Measurements from ENCODE around the gene NFATC2. TPM values are rescaled to one million over a fixed set of nuclear protein-coding genes. Genes with fewer than 3 reads are reported as not detected.

Gene NFATC2
- total RNA-seq, 1 donor from 2014 or later, result 3.9 TPM

DNA sequence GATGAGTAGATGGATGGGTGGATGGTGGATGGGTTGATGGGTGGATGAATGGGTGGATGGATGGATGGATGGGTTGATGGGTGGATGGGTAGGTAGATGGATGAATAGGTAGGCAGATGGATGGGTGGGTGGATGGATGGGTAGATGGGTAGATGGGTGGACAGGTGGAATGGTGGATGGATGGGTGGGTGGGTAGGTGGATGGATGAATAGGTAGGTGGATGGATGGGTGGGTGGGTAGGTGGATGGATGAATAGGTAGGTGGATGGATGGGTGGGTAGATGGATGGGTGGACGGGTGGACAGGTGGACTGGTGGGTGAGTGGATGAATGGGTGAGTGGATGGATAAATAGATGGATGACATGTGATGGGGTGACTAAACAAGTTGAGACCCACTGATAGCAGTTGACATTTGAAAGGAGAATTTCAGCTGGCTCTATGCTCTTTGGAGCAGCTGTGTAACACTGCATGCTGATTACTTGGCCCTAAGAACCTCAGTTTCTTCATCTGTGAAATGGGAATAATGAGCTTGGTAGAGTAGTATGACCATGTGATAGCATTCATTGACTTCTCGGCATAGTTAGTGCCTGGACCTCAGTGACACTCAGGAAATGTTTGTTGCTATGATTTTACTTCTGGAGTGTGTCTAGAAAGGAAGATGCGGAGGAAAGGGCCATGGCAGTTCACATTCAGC, 184.3 kb downstream of the NFATC2 start:
- Mint-ChIP-seq H3K4me1 (ENCODE audit: low read depth, unreplicated experiment) (peaks cover 33% of the 10 kb centered on the region), H3K4me3 (ENCODE audit: unreplicated experiment) (no peak overlapping the region), H3K27me3 (ENCODE audit: low read depth, unreplicated experiment) (no peaks in the 10 kb centered on the region), H3K36me3 (ENCODE audit: low read depth, unreplicated experiment) (peaks cover 2% of the 10 kb centered on the region), H3K27ac (ENCODE audit: unreplicated experiment) (no peak overlapping the region), H3K9me3 (ENCODE audit: unreplicated experiment) (peaks cover 9% of the 10 kb centered on the region)
- Histone ChIP-seq H3K79me2 (ENCODE audit: insufficient read depth, low read length) (no peaks in the 10 kb centered on the region), H4K20me1 (ENCODE audit: insufficient read depth, low read length) (no peaks in the 10 kb centered on the region), H3K9me3 (ENCODE audit: insufficient read depth, low read depth, low read length) (peaks cover 4% of the 10 kb centered on the region), H3K9ac (ENCODE audit: low read length) (peak overlapping the region; percentile 95), H3K4me2 (ENCODE audit: low read length) (no peak overlapping the region), H3K36me3 (ENCODE audit: insufficient read depth, low read length) (no peaks in the 10 kb centered on the region), H2AFZ (ENCODE audit: low read depth, low read length) (no peak overlapping the region), H3K27ac (ENCODE audit: low read depth, low read length) (peak overlapping the region; percentile 100), H3K27me3 (ENCODE audit: insufficient read depth, low read length) (no peaks in the 10 kb centered on the region), H3K4me1 (ENCODE audit: insufficient read depth, low read length) (peaks cover 40% of the 10 kb centered on the region), H3K4me3 (ENCODE audit: insufficient read depth, low read depth, low read length) (no peak overlapping the region)
- FAIRE-seq, result no peak
- TF ChIP-seq, protein P1, sequence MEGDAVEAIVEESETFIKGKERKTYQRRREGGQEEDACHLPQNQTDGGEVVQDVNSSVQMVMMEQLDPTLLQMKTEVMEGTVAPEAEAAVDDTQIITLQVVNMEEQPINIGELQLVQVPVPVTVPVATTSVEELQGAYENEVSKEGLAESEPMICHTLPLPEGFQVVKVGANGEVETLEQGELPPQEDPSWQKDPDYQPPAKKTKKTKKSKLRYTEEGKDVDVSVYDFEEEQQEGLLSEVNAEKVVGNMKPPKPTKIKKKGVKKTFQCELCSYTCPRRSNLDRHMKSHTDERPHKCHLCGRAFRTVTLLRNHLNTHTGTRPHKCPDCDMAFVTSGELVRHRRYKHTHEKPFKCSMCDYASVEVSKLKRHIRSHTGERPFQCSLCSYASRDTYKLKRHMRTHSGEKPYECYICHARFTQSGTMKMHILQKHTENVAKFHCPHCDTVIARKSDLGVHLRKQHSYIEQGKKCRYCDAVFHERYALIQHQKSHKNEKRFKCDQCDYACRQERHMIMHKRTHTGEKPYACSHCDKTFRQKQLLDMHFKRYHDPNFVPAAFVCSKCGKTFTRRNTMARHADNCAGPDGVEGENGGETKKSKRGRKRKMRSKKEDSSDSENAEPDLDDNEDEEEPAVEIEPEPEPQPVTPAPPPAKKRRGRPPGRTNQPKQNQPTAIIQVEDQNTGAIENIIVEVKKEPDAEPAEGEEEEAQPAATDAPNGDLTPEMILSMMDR (IDR thresholded peaks at IDR 0.05; ENCODE audit: insufficient read depth, low read depth, low read length), result no peak
- no peak for TF ChIP-seq EZH2 (IDR thresholded peaks at IDR 0.05; ENCODE audit: insufficient read depth, low read length)
- DNase-seq (ENCODE audit: low read depth), result no peak

DNA sequence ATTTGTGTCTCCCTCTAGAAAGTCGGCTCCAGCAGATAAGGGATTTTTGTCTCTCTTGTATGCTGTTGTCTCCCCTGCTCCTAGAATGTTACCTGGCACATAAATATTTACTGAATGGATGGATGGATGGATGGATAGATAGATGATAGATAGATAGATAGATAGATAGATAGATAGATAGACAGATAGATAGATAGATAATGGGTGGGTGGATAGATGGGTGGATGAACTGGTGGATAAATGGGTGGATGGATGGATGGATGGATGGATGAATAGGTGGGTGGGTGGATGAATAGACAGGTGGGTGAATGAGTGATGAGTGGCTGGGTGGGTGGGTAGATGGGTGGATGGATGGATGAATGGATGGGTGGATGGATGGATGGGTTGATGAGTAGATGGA, 185.0 kb downstream of the NFATC2 start:
- peaks cover 33% of the 10 kb centered on the region for H3K4me1 Mint-ChIP-seq (ENCODE audit: low read depth, unreplicated experiment)
- H3K27ac Mint-ChIP-seq (ENCODE audit: unreplicated experiment), result peak overlapping the region; percentile 59
- H3K27me3 Mint-ChIP-seq (ENCODE audit: low read depth, unreplicated experiment), result no peaks in the 10 kb centered on the region
- TF ChIP-seq EZH2 (IDR thresholded peaks at IDR 0.05; ENCODE audit: insufficient read depth, low read length), result no peak
- TF ChIP-seq, protein P1 (IDR thresholded peaks at IDR 0.05; ENCODE audit: insufficient read depth, low read depth, low read length), result no peak
- Histone ChIP-seq H3K9ac (ENCODE audit: low read length) (no peak overlapping the region), H3K4me2 (ENCODE audit: low read length) (no peak overlapping the region), H3K9me3 (ENCODE audit: insufficient read depth, low read depth, low read length) (no peaks in the 10 kb centered on the region), H2AFZ (ENCODE audit: low read depth, low read length) (no peak overlapping the region), H3K27ac (ENCODE audit: low read depth, low read length) (peak overlapping the region; percentile 16), H3K4me1 (ENCODE audit: insufficient read depth, low read length) (peaks cover 40% of the 10 kb centered on the region), H4K20me1 (ENCODE audit: insufficient read depth, low read length) (no peaks in the 10 kb centered on the region), H3K27me3 (ENCODE audit: insufficient read depth, low read length) (no peaks in the 10 kb centered on the region), H3K4me3 (ENCODE audit: insufficient read depth, low read depth, low read length) (no peak overlapping the region), H3K79me2 (ENCODE audit: insufficient read depth, low read length) (no peaks in the 10 kb centered on the region), H3K36me3 (ENCODE audit: insufficient read depth, low read length) (no peaks in the 10 kb centered on the region)
- H3K4me3 Mint-ChIP-seq (ENCODE audit: unreplicated experiment), result no peak overlapping the region
- peaks cover 4% of the 10 kb centered on the region for H3K9me3 Mint-ChIP-seq (ENCODE audit: unreplicated experiment)
- DNase-seq (ENCODE audit: low read depth), result no peak
- FAIRE-seq, result no peak
- no peaks in the 10 kb centered on the region for H3K36me3 Mint-ChIP-seq (ENCODE audit: low read depth, unreplicated experiment)

- Mint-ChIP-seq H3K9me3 (ENCODE audit: unreplicated experiment) (peaks cover 2% of the 10 kb centered on the region), H3K4me3 (ENCODE audit: unreplicated experiment) (no peak overlapping the region), H3K36me3 (ENCODE audit: low read depth, unreplicated experiment) (no peaks in the 10 kb centered on the region), H3K27ac (ENCODE audit: unreplicated experiment) (no peak overlapping the region), H3K27me3 (ENCODE audit: low read depth, unreplicated experiment) (no peaks in the 10 kb centered on the region), H3K4me1 (ENCODE audit: low read depth, unreplicated experiment) (peaks cover 33% of the 10 kb centered on the region)
- Histone ChIP-seq H3K4me2 (ENCODE audit: low read length) (no peak overlapping the region), H2AFZ (ENCODE audit: low read depth, low read length) (no peak overlapping the region), H3K79me2 (ENCODE audit: insufficient read depth, low read length) (no peaks in the 10 kb centered on the region), H3K9ac (ENCODE audit: low read length) (no peak overlapping the region), H4K20me1 (ENCODE audit: insufficient read depth, low read length) (no peaks in the 10 kb centered on the region), H3K9me3 (ENCODE audit: insufficient read depth, low read depth, low read length) (no peaks in the 10 kb centered on the region), H3K36me3 (ENCODE audit: insufficient read depth, low read length) (no peaks in the 10 kb centered on the region), H3K4me3 (ENCODE audit: insufficient read depth, low read depth, low read length) (no peak overlapping the region), H3K27me3 (ENCODE audit: insufficient read depth, low read length) (no peaks in the 10 kb centered on the region), H3K4me1 (ENCODE audit: insufficient read depth, low read length) (peaks cover 42% of the 10 kb centered on the region), H3K27ac (ENCODE audit: low read depth, low read length) (peak overlapping the region; percentile 16)
- DNase-seq (ENCODE audit: low read depth) (no peak), FAIRE-seq (no peak)
- TF ChIP-seq, protein P1 (IDR thresholded peaks at IDR 0.05; ENCODE audit: insufficient read depth, low read depth, low read length), result no peak
- no peak for TF ChIP-seq EZH2 (IDR thresholded peaks at IDR 0.05; ENCODE audit: insufficient read depth, low read length)
Observed at GRCh38 chr20:51356871-51357270, 185.6 kb downstream of the NFATC2 start.

Data from astrocyte (in vitro differentiated cells and primary cell).